Mesangial cell (primary cell): ENCODE data around the gene KPNB1. TPM values are rescaled to one million over a fixed set of nuclear protein-coding genes. Genes with fewer than 3 reads are reported as not detected.

ENCODE experiments used
- total RNA-seq: library from RNA; depleted of rRNA; stranded (reverse); fragments of >200 nt; gene quantifications from 2 replicates; pipeline ENCODE4 v1.2.3, GENCODE V29; 2015

The KPNB1 gene
- 157 and 362 TPM in 2 replicates for total RNA-seq

GRCh38 chr17:47649153-47649971 lies at the start of gene KPNB1:
KPNB1 (plus strand) TSS chr17:47649919; CDS start chr17:47650245, 326 bp downstream.

GRCh38 chr17:47693731-47694580 lies 44.2 kb downstream of the KPNB1 start, which contains the start of gene TBKBP1:
TBKBP1 (plus strand) TSS chr17:47694161; CDS start chr17:47696113, 1,952 bp downstream.

DNA sequence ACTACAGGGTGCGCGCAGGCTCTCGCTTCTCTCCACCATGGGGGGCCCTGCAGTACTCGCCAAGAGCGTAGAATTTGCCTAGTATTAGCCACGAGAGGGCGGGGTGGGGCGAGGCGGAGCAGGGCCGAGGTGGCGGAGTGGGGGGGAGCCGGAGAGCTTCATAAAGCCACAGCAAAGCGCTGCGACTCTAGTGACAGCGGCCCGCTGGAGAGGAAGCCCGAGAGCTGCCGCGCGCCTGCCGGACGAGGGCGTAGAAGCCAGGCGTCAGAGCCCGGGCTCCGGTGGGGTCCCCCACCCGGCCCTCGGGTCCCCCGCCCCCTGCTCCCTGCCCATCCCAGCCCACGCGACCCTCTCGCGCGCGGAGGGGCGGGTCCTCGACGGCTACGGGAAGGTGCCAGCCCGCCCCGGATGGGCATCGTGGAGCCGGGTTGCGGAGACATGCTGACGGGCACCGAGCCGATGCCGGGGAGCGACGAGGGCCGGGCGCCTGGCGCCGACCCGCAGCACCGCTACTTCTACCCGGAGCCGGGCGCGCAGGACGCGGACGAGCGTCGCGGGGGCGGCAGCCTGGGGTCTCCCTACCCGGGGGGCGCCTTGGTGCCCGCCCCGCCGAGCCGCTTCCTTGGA lies 83.4 kb downstream of the KPNB1 start, which contains the start of gene TBX21:
Gene TBX21, plus strand, starts transcription at position 190 of the 627 bp plus-strand sequence. Its CDS starts 219 bp downstream, at position 409.

Other genes starting within 250 kb of the KPNB1 start
- gene NPEPPS, start 118.8 kb upstream of the KPNB1 start, total RNA-seq, result 39.1 and 76.1 TPM in 2 replicates
- gene TBKBP1, start 44.2 kb downstream of the KPNB1 start, total RNA-seq, result 1.8 and 8.9 TPM in 2 replicates
- gene TBX21, start 83.3 kb downstream of the KPNB1 start, total RNA-seq, result not detected in 2 replicates
- 5.2 and 18.1 TPM in 2 replicates for gene OSBPL7, start 171.9 kb downstream of the KPNB1 start, total RNA-seq
- gene MRPL10, start 181.6 kb downstream of the KPNB1 start, total RNA-seq, result 51.2 and 95.3 TPM in 2 replicates
- gene LRRC46, start 181.8 kb downstream of the KPNB1 start, total RNA-seq, result 0.16 TPM in 1 of 2 replicates, not detected in the other
- gene SCRN2, start 191.4 kb downstream of the KPNB1 start, total RNA-seq, result 23.6 and 46.4 TPM in 2 replicates
- gene SP6, start 201.2 kb downstream of the KPNB1 start, total RNA-seq, result 0.38 and 0.65 TPM in 2 replicates
- 4.9 and 6.0 TPM in 2 replicates for gene SP2, start 246.3 kb downstream of the KPNB1 start, total RNA-seq